K562 (cell line): ENCODE data around the gene GABARAPL2.

Experiments used
- BHLHE40 ChIP-seq: IDR thresholded peaks from 2 replicates; pipeline ENCODE4 v1.6.1; 2011; ENCODE audit warnings: low read length, improper control_type of control experiment
- GTF2F1 ChIP-seq: IDR thresholded peaks from 2 replicates; pipeline ENCODE4 v1.6.1; 2011; ENCODE audit warnings: low read depth, low read length, improper control_type of control experiment
- KLF10 ChIP-seq: fragments of 250-450 bp; sonication (Bioruptor Pico); IDR thresholded peaks from 2 replicates; pipeline ENCODE4 v1.6.1; 2021; ENCODE audit warnings: matching md5 sums
- POLR2AphosphoS5 ChIP-seq: IDR thresholded peaks from 2 replicates; pipeline ENCODE4 v1.6.1; 2011; ENCODE audit warnings: mild to moderate bottlenecking, low read depth, low read length, moderate library complexity; ENCODE audit not compliant: control insufficient read depth, insufficient read depth
- SMC3 ChIP-seq: conservative IDR thresholded peaks from 2 replicates; pipeline ENCODE4 v1.6.1; 2011; ENCODE audit warnings: low read depth, low read length, improper control_type of control experiment; ENCODE audit not compliant: insufficient read depth
- TAF1 ChIP-seq: IDR thresholded peaks from 2 replicates; pipeline ENCODE4 v1.6.1; 2011; ENCODE audit warnings: mild to moderate bottlenecking, low read length, moderate library complexity; ENCODE audit not compliant: insufficient read depth, control insufficient read depth, severe bottlenecking; ENCODE audit errors: extremely low read depth
- ZBTB7A ChIP-seq: IDR thresholded peaks from 2 replicates; pipeline ENCODE4 v1.6.1; 2011; ENCODE audit warnings: low read depth, mild to moderate bottlenecking, low read length, moderate library complexity, borderline replicate concordance; ENCODE audit not compliant: control insufficient read depth
- ZKSCAN3 ChIP-seq: fragments of 250-450 bp; sonication (Bioruptor Pico); IDR thresholded peaks from 2 replicates; pipeline ENCODE4 v1.4.0; 2020
- TF ChIP-seq, protein P1 (sequence below), 3 experiments: IDR thresholded peaks in 2 of 3; conservative IDR thresholded peaks in 1 of 3; 2 replicates each; pipeline ENCODE4 v1.5.1; 2011 to 2012; ENCODE audit warnings: low read length in 3 of 3, mild to moderate bottlenecking in 3 of 3, control low read depth in 2 of 3, improper control_type of control experiment in 1 of 3, inconsistent platforms in 1 of 3, low read depth in 1 of 3, mixed read lengths in 1 of 3, moderate library complexity in 1 of 3; ENCODE audit not compliant: insufficient read depth in 2 of 3
- TF ChIP-seq, protein P2 (sequence below), 2 experiments: fragments of 450-650 bp in 1 of 2; sonication (generic) in 1 of 2; formaldehyde crosslinking in 1 of 2; IDR thresholded peaks in 1 of 2; conservative IDR thresholded peaks in 1 of 2; 2 replicates each; pipeline versions ENCODE4 v1.6.1 to v1.8.1; 2016 to 2023; ENCODE audit warnings: mild to moderate bottlenecking in 2 of 2, moderate library complexity in 2 of 2, inconsistent platforms in 1 of 2, missing genetic modification reagents in 1 of 2

DNA sequence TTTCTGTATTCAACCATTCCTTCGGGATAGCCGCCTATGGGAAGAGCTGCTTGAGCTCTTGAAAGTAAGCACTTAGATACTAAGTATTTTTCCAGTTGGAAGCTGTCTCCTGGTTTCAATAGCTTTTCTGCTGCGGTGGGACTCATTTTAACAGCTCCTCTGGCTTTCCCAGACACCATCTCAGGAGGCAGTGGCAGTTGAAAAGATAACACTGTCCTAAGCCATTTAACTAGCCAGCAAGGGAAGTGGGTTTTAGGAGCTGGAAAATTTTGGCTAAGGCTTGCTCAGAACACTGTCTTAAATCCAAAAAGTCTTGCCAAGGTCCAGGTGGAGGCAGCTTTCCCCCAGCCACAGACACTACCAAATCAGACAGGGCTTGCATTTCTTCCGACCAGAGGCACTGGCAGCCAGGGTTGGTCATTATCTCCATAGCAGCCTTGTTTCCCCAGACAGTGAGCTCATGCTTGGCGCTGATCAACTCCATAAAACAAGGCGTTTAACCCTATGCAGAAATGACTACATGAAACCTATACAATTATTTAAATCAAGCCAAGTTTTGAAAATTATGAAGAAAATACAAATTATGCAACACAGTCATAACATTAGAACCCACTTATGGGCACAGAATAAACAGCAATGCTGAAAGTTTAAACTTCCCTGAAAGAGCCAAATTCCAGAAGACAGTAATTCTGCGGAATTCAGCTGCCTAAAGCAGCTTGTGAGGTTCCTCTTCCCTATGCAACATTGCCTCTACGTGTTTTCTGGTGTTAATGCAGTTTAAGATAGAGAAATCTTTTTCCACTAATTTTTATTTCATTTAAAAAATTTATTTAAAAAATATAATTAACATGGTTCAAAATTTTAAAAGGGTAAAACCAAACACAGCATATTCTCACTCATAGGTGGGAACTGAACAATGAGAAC lies 25.0 kb downstream of the GABARAPL2 start:
- TF ChIP-seq KLF10 (CRISPR knock-in tag): no peak
- TF ChIP-seq SMC3: no peak
- TF ChIP-seq, protein P1, sequence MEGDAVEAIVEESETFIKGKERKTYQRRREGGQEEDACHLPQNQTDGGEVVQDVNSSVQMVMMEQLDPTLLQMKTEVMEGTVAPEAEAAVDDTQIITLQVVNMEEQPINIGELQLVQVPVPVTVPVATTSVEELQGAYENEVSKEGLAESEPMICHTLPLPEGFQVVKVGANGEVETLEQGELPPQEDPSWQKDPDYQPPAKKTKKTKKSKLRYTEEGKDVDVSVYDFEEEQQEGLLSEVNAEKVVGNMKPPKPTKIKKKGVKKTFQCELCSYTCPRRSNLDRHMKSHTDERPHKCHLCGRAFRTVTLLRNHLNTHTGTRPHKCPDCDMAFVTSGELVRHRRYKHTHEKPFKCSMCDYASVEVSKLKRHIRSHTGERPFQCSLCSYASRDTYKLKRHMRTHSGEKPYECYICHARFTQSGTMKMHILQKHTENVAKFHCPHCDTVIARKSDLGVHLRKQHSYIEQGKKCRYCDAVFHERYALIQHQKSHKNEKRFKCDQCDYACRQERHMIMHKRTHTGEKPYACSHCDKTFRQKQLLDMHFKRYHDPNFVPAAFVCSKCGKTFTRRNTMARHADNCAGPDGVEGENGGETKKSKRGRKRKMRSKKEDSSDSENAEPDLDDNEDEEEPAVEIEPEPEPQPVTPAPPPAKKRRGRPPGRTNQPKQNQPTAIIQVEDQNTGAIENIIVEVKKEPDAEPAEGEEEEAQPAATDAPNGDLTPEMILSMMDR (IDR thresholded peaks at IDR 0.05 in 2 of 3, conservative IDR thresholded peaks at IDR 0.05 in 1 of 3; ENCODE audit: insufficient read depth in 2 of 3, low read depth in 1 of 3, low read length in 3 of 3): peak in 2 of 3 experiments; percentile 15 to 51; a peak in 2 of 6 replicates
- TF ChIP-seq POLR2AphosphoS5: no peak
- no peak for TF ChIP-seq BHLHE40
- no peak for TF ChIP-seq TAF1
- no peak for TF ChIP-seq ZKSCAN3
- no peak for TF ChIP-seq GTF2F1
- TF ChIP-seq ZBTB7A: no peak
- TF ChIP-seq, protein P2, sequence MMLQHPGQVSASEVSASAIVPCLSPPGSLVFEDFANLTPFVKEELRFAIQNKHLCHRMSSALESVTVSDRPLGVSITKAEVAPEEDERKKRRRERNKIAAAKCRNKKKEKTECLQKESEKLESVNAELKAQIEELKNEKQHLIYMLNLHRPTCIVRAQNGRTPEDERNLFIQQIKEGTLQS (IDR thresholded peaks at IDR 0.05): peak; percentile 49; the same call in 1 of the 2 replicates
- TF ChIP-seq, protein P2 (CRISPR knock-in tag; conservative IDR thresholded peaks at IDR 0.05): no peak
